Activated naive CD4-positive, alpha-beta T cell treated with anti-CD3 and anti-CD28 coated beads, Interleukin-2, amount 50 U/mL, for 24 hours (primary cell): ENCODE measurements around the gene ARL5B.

ENCODE experiments used
- H3K27ac Mint-ChIP-seq: one replicate; pipeline ENCODE4 v1.8.0; 2021; ENCODE audit warnings: mild to moderate bottlenecking, mixed read lengths
- H3K27me3 Mint-ChIP-seq: one replicate; pipeline ENCODE4 v1.8.0; 2021; ENCODE audit warnings: mixed read lengths
- H3K36me3 Mint-ChIP-seq: one replicate; pipeline ENCODE4 v1.8.0; 2021; ENCODE audit warnings: mixed read lengths
- H3K4me1 Mint-ChIP-seq: one replicate; pipeline ENCODE4 v1.8.0; 2021; ENCODE audit warnings: mixed read lengths
- H3K4me3 Mint-ChIP-seq: one replicate; pipeline ENCODE4 v1.8.0; 2021; ENCODE audit warnings: mild to moderate bottlenecking, mixed read lengths
- H3K9me3 Mint-ChIP-seq: one replicate; pipeline ENCODE4 v1.8.0; 2021; ENCODE audit warnings: mixed read lengths

Gene ARL5B

DNA sequence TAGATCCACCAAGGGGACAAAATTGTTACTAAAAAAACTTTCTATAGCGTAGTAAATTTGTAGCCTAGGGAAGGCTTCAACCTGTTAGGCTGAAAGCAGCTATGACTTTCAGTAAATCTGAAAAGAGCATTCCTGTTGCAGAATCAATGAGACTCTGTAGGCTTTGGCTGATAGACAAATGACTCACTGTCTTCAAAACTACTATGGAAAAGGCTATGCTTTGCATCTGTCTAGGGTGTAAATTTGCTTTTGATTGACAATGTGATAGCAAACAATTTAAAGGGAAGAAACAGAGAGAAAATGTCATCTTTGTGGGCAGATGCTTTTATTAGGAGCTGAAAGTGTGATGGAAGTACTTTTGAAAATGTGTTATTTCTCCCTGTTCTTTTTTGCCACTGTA, 60.6 kb downstream of the ARL5B start:
- H3K4me1 Mint-ChIP-seq: no peaks in the 10 kb centered on the region
- H3K4me3 Mint-ChIP-seq: no peak overlapping the region
- no peaks in the 10 kb centered on the region for H3K27me3 Mint-ChIP-seq
- no peaks in the 10 kb centered on the region for H3K9me3 Mint-ChIP-seq
- H3K36me3 Mint-ChIP-seq: no peaks in the 10 kb centered on the region
- H3K27ac Mint-ChIP-seq: no peak overlapping the region

DNA sequence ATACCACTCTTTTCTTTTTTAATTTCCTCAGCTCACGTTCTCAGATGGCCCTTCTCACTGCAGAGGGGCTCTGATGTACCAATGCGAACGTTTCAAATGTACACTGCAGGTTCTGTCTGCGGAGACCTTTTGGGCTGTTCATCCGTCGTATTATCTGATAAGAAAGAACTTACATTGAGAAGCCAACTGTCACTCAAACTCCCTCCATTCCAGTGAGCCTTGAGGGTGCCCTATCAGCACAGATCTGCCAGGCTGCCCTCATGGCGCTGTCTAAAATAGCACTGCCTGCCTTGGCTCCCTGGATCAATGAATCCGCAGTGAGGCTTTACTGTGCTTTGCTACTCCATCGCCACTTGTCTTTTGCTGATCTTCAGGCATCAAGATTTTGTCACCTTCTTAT, 61.8 kb downstream of the ARL5B start:
- H3K4me1 Mint-ChIP-seq: no peaks in the 10 kb centered on the region
- peaks cover under 1% of the 10 kb centered on the region for H3K9me3 Mint-ChIP-seq
- no peaks in the 10 kb centered on the region for H3K27me3 Mint-ChIP-seq
- no peaks in the 10 kb centered on the region for H3K36me3 Mint-ChIP-seq
- no peak overlapping the region for H3K27ac Mint-ChIP-seq
- no peak overlapping the region for H3K4me3 Mint-ChIP-seq

DNA sequence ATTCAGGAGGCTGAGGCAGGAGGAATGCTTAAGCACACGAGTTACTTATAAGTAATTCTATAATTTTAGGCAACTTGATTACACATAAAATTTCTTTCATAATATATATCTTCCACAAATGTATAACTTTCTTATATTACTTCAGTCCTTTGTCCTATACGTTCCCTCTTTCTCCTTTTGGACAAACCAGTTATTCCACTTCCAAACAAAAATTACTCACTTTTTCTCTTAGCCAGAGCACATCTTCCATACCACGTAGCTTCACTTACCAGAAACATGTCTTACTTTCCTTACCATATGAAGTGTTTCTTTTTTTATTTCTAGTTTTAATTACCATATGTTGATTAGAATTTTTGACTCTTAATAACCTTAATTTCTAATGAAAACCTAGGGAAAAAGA, 64.6 kb downstream of the ARL5B start:
- peak overlapping the region; percentile 14 for H3K27ac Mint-ChIP-seq
- no peak overlapping the region for H3K4me3 Mint-ChIP-seq
- no peaks in the 10 kb centered on the region for H3K4me1 Mint-ChIP-seq
- peaks cover 5% of the 10 kb centered on the region for H3K9me3 Mint-ChIP-seq
- H3K36me3 Mint-ChIP-seq: no peaks in the 10 kb centered on the region
- peaks cover 3% of the 10 kb centered on the region for H3K27me3 Mint-ChIP-seq
